GM18517 (cell line): ENCODE data around the gene YIPF3.

Experiments used
- ATAC-seq: cut with Tn5 transposase; IDR thresholded peaks from one replicate; pipeline ENCODE4 v1.9.1; 2021; ENCODE audit warnings: mild to moderate bottlenecking, moderate library complexity; ENCODE audit not compliant: unreplicated experiment

YIPF3 gene

DNA sequence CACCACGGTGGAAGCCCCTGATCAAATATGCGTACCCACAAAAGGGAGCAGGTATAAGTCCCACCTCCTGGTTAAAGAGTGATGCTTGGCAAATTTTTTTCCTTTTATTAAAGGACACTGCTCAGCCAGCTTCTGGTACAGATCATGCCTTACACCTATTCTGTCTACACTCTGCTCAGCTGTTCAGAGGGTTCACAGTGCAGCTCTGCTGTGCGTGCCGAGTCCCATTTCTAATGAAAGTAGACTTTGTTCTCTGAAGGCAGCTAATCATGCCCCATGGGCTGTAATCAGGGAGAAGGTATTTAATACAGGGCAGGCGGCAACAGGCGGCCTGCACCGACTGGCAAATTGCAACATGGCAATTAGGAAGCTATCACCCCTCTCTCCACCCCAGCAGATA lies 22.9 kb downstream of the YIPF3 start:
- ATAC-seq, result no peak

GRCh38 chr6:43493230-43493629 lies 23.5 kb downstream of the YIPF3 start:
- no peak for ATAC-seq

DNA sequence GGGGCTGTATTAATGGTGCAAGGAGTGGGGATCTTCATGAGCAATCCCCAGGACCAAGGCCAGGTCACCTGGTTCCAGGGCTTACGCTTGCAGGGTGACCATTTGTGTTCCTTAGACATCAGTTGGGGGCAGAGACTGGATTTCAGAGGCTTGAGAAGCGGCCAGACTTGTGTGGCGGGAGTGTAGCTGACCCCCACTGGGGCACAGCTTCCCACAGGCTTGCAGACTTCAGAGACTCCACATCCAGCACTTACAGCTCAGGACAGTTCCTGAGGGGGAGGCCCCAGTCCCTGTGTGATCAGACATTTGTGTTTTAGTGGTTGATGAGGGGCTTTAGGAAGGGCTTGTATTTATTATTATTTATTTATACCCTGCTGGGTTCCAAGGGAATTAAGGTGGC lies 24.1 kb downstream of the YIPF3 start:
- no peak for ATAC-seq

DNA sequence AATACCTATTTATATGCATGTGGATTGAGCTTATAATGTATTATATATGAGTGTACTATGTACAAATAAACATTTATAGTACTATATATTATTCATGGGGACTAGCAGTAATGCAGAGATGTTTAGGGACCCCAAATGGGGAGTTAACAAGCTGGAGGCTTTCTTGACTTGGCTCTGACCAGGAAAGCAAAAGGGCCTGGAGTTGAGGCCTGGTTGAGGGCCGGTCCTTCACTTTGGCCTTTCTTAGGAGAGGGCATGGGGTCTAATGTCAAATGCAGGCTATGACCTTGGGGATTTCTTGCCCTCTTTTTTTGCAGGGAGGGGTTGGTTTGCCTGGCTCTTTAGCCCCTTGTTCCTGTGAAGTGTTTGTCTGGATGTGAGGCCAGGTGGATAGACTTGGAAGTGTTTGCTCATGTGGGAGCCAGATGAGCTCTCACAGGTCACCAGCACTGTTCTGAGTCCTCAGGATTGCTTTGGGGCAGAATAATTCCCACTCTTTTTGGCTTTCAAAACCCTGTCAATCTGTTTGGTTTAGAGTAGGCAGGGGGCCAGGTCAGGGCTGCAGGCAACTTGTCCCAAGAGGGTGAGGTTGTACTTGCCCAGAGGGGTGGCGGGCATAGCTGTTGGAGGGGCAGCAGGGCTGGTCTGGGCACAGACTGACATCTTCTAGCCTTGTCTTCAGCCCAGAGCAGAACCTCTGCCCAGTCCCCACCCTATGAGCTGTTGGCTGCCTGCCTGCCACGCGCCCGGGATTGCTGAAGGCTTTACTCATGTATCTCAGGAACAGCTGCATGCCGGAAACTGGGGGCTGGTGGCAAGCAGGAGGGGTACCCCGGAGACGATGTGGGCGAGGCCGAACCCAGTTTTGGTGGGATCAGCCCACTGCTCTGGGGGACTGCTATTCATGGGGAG lies 24.7 kb downstream of the YIPF3 start:
- ATAC-seq, result no peak

- ATAC-seq, result no peak
Observed at GRCh38 chr6:43490523-43490939, 26.2 kb downstream of the YIPF3 start.

DNA sequence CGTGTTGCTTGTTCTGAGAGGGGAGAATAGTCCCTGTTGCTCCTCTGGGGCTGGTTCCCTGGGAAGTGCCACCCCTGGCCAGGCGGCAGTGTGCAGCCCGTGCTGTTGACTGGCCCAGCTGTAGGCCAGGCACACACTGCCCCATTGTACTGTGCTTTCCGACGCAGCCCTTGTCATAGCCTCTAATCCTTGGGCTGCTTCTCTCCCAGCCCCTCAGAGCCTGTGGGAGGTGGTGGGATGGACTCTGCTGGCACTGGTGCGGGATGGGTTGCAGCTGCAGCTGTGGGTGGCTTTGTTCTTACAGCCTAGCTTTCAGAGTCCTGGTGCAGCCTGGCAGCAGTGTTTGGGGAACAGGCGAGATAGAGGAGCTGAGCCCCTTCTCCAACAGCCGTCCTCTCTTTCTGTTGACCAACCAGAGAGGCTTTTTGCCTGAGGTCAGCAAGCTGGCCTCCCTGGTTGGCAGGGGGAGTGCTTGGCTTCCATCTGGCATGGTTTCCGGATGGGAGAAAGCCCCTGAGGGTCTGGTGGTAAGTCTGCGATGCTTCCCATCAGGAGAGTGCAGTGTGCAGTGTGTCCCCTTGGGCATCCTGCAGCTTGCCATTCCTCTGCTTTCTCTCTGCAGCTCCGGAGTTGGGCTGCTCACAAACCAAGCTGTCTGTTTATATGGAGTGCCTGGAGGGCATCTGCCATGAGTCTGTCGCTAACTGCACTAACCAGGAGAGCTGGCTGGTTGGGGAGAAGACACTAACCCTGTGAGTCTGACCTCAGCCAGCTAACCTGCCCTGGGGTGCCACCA lies 27.3 kb downstream of the YIPF3 start:
- no peak for ATAC-seq

GRCh38 chr6:43488667-43489276 lies 28.0 kb downstream of the YIPF3 start:
- no peak for ATAC-seq

GRCh38 chr6:43481591-43482236 lies 35.0 kb downstream of the YIPF3 start:
- no peak for ATAC-seq

DNA sequence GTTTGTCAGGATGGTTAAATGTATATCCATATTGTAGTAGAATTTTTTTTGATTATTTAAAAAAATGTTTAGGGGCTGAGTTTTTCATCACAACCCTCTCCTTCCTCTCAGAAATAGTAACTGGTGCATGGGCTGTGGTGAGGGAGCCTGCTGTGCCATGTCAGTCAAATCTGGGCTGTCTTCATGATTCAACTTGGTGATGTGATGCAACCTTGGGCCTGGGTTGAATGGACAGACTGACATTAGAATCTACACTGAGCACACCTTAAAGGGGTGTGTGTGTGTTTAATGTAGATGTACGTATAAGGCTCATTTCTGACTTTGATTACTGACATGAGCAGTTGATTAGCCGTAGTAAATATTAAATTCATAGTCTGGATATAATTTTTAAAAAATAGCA lies 35.7 kb downstream of the YIPF3 start:
- ATAC-seq, result no peak

- no peak for ATAC-seq
Observed at GRCh38 chr6:43478008-43478372, 38.7 kb downstream of the YIPF3 start.

GRCh38 chr6:43477235-43478007 lies 39.3 kb downstream of the YIPF3 start, which contains the start of gene TJAP1:
Gene TJAP1 (plus strand): TSS chr6:43477570. CDS start chr6:43499002, 21,432 bp downstream.
- ATAC-seq, result no peak

GRCh38 chr6:43476746-43477145 lies 40.0 kb downstream of the YIPF3 start:
- no peak for ATAC-seq

DNA sequence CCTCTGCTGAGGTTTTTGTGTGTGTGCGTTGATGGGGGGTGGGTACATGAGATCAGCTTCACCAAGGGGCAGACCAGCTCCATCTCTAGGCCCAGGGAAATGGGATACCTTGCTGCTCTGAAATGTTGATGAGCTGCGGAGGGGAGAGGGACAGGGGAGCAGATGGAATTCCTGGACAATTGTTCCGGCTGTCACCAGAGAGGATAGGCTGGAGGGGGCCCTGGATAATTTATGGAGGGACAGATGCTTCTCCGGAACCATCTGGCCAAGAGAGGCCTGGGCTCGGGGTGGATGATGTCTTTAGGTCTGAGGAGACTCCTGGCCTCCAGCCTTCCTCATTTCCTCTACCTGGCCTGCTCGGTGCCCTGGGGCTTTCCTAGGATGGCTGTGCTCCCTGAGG lies 41.2 kb downstream of the YIPF3 start:
- ATAC-seq, result no peak

DNA sequence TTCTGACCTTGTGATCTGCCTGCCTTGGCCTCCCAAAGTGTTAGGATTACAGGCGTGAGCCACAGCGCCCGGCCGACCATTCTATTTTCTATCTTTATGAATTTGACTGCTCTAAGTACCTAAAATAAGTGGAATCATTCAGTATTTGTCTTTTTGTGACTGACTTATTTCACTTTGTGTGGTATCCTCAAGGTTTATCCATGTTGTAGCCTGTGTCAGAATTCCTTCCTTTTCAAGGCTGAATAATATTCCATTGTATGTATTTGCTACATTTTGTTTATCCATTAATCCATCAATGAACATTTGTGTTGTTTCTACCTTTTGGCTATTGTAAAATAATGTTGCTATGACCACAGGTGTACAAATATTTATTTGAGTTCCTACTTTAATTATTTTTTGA lies 44.2 kb downstream of the YIPF3 start:
- no peak for ATAC-seq

DNA sequence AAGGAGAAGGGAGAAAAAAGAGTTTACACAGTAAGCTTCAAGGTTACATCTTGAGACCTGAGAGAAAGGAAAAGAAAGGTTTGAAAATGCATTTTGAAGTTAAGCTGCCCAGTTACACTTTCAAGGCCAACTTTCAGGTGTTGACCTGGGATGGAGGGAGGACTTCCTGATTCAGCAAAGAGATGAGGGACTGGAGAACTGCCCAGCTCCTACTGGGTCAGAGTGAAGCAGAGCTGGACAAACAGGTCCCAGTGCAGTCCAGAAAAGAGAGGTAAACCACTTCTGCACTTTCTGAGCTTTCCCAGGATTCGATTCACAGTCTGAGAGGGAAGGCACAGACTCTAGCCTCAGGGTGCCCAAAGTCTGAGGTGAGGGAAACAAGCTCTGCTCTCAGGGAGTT lies 45.3 kb downstream of the YIPF3 start:
- no peak for ATAC-seq

GRCh38 chr6:43469947-43470346 lies 46.8 kb downstream of the YIPF3 start:
- no peak for ATAC-seq

DNA sequence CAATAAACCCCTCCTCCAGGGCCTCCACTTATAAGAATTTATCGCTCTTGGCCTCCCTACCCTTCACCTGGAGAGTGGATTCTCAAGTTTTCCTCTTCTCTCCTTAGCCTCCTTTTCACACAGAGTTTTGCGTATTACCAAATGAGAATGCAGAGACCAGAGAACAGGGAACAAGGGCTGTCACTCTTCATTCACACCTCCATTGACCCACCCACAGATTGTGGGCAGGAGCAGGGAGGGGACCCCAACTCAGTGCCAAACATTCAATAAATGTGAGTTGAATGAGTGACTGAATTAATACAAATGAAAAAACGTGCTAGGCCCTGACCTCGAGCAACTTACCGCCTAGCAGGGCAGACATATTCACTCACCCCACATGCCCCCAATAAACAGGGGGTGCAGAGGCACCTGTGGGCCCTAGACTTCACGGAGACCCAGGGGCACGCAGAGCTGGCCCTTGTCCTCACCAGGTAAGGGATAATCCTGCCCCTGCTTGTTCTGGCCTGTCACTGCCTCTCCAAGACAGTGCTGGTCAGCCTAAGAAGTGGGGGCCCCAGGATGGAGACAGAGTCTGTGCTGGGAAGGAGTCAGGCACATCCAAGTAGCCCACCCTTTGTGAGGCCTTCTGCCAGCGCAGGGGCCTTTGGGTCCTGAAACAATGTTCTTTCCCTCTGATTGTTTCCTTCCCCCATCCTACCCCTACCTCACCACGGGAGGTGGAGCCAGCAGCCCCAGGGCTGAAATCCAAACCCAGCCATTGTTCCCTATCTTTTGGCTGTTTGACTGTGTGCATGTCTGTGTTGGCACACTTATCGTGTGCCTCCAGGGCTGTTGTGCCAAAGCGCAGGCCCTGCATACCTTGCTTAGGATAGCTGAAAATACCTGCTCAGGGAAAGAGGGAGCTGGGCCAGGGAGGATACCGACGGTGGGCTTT lies 47.7 kb downstream of the YIPF3 start:
- ATAC-seq, result no peak

- no peak for ATAC-seq
Observed at GRCh38 chr6:43468240-43468639, 48.5 kb downstream of the YIPF3 start.

DNA sequence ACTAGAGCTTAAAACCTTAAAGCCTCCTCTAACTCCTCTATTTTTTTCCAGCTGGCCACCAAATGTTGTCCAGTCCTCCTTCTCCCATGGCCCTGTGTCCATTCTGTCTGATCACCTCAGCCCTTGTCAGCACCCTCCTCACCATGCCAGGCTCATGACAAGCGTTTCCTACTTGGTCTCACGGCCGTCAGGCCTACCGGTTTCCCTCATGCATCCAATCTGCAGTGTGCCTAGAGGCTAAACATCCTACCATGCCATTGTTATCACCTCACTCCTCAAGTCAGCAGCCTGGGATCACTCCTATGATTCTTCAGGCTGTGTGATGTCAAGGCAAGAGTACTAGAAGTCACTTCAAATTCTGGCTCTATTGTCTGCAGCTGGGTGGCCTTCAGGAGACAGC lies 49.0 kb downstream of the YIPF3 start:
- no peak for ATAC-seq
